ENCODE results near the gene MYH6. TPM values are rescaled to one million over a fixed set of nuclear protein-coding genes. Genes with fewer than 3 reads are reported as not detected.

MYH6 gene
- total and polyA plus RNA-seq, 2 of the 13 experiments (the other 11 are each of a cell fraction or from before 2014, with no cell fraction given): 0.01 TPM; not detected in 1

DNA sequence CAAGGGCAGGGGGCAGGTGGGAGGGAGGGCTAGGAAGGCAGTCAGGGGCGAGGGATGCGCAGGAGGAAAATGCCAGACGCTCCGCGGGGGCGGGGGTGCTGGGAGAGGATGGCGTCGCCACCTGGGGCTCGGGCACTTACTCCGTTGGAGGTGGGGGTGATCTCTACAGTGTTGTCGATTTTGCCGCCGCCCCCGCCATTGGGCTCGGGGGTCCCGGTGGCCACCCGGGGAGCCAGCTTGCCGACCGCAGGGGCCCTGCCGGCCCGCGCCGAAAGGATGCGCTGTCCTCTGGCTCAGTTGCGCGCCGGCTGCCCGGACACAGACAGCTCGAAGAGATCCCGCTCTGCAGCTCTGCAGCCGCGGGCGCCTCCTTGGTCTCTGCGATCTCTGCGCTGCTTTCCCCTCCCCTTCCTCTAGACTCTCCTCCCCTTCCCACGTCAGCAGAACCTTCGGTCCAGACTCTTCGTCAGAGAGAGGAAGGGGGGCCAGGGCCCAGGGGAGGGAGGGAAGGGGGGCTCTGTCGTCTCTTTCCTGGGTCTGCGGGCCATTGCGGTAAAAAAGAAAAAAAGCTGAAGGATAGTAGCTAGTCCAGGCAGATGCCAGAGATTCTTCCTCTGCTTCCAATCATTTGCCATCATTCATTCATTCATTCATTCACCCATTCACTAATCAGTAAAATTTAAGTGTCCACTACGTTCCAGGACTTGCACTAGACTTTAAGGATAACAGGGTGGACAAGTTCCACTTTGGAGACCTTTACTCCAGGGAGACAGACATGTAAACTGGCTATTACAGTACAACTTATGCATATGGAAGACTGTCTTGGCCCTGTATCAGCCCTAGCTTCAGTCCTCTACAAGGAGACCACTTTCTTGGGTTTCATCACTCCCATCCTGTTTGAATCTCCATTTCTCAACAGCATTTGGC, 55.3 kb downstream of the MYH6 start, which contains the start of gene SLC22A17 (continued):
- TF ChIP-seq ZNF687 (CRISPR knock-in tag; IDR thresholded peaks at IDR 0.05) (peak; percentile 51), EZH2 (conservative IDR thresholded peaks at IDR 0.05; ENCODE audit: low read depth, low read length) (0 out of 2 replicates have a peak, but pooled peaks have one; percentile 18), SCMH1 (CRISPR knock-in tag; IDR thresholded peaks at IDR 0.05; ENCODE audit: borderline replicate concordance) (no peak), HNRNPLL (IDR thresholded peaks at IDR 0.05; ENCODE audit: low read depth, low read length, poor library complexity, severe bottlenecking) (peak; percentile 47), HNF4A (CRISPR knock-in tag; IDR thresholded peaks at IDR 0.05) (no peak), GRHL1 (CRISPR knock-in tag; conservative IDR thresholded peaks at IDR 0.05) (no peak), HOXA9 (CRISPR knock-in tag; IDR thresholded peaks at IDR 0.05; ENCODE audit: borderline replicate concordance) (0 out of 2 replicates have a peak, but pooled peaks have one; percentile 50), KDM2A (CRISPR knock-in tag; IDR thresholded peaks at IDR 0.05; ENCODE audit: borderline replicate concordance, low read depth) (0 out of 2 replicates have a peak, but pooled peaks have one; percentile 26), ZNF777 (CRISPR knock-in tag; IDR thresholded peaks at IDR 0.05) (no peak), FOXC1 (CRISPR knock-in tag; IDR thresholded peaks at IDR 0.05; ENCODE audit: borderline replicate concordance) (peak; percentile 21; the same call in 1 of the 2 replicates), TARDBP (CRISPR knock-in tag; IDR thresholded peaks at IDR 0.05) (peak; percentile 28; the same call in 1 of the 2 replicates)
- TF ChIP-seq, protein P1, sequence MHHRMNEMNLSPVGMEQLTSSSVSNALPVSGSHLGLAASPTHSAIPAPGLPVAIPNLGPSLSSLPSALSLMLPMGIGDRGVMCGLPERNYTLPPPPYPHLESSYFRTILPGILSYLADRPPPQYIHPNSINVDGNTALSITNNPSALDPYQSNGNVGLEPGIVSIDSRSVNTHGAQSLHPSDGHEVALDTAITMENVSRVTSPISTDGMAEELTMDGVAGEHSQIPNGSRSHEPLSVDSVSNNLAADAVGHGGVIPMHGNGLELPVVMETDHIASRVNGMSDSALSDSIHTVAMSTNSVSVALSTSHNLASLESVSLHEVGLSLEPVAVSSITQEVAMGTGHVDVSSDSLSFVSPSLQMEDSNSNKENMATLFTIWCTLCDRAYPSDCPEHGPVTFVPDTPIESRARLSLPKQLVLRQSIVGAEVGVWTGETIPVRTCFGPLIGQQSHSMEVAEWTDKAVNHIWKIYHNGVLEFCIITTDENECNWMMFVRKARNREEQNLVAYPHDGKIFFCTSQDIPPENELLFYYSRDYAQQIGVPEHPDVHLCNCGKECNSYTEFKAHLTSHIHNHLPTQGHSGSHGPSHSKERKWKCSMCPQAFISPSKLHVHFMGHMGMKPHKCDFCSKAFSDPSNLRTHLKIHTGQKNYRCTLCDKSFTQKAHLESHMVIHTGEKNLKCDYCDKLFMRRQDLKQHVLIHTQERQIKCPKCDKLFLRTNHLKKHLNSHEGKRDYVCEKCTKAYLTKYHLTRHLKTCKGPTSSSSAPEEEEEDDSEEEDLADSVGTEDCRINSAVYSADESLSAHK (CRISPR knock-in tag; IDR thresholded peaks at IDR 0.05; ENCODE audit: borderline replicate concordance): 0 out of 2 replicates have a peak, but pooled peaks have one; percentile 53
- TF ChIP-seq, protein P2, sequence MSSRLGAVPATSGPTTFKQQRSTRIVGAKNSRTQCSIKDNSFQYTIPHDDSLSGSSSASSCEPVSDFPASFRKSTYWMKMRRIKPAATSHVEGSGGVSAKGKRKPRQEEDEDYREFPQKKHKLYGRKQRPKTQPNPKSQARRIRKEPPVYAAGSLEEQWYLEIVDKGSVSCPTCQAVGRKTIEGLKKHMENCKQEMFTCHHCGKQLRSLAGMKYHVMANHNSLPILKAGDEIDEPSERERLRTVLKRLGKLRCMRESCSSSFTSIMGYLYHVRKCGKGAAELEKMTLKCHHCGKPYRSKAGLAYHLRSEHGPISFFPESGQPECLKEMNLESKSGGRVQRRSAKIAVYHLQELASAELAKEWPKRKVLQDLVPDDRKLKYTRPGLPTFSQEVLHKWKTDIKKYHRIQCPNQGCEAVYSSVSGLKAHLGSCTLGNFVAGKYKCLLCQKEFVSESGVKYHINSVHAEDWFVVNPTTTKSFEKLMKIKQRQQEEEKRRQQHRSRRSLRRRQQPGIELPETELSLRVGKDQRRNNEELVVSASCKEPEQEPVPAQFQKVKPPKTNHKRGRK (CRISPR knock-in tag; IDR thresholded peaks at IDR 0.05): peak; percentile 43; the same call in 1 of the 2 replicates
- TF ChIP-seq, protein P3, sequence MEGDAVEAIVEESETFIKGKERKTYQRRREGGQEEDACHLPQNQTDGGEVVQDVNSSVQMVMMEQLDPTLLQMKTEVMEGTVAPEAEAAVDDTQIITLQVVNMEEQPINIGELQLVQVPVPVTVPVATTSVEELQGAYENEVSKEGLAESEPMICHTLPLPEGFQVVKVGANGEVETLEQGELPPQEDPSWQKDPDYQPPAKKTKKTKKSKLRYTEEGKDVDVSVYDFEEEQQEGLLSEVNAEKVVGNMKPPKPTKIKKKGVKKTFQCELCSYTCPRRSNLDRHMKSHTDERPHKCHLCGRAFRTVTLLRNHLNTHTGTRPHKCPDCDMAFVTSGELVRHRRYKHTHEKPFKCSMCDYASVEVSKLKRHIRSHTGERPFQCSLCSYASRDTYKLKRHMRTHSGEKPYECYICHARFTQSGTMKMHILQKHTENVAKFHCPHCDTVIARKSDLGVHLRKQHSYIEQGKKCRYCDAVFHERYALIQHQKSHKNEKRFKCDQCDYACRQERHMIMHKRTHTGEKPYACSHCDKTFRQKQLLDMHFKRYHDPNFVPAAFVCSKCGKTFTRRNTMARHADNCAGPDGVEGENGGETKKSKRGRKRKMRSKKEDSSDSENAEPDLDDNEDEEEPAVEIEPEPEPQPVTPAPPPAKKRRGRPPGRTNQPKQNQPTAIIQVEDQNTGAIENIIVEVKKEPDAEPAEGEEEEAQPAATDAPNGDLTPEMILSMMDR (CRISPR knock-in tag; IDR thresholded peaks at IDR 0.05): peak; percentile 6
